OCI-LY7 (cell line): ENCODE results near the gene PITPNB. TPM values are rescaled to one million over a fixed set of nuclear protein-coding genes. Genes with fewer than 3 reads are reported as not detected.
A peak's percentile ranks its signal among the peaks of the same experiment; 100 is the strongest.

Experiments
- BruUV-seq: library from RNA; stranded (reverse); fragments of 400-500 nt; replicated peaks from 2 replicates; lab custom pipeline; 2021; lab: Mats Ljungman, UMichigan
- CTCF ChIA-PET: fragments of 300-600 bp; sonication (Branson Sonifier 250); formaldehyde crosslinking; loops from one replicate; lab custom pipeline; 2022; ENCODE audit warnings: antibody characterized with exemption; ENCODE audit not compliant: unreplicated experiment; lab: Charles Lee
- POLR2A ChIA-PET: fragments of 300-600 bp; sonication (Branson Sonifier 250); formaldehyde crosslinking; loops from one replicate; lab custom pipeline; 2022; ENCODE audit warnings: antibody characterized with exemption; lab: Charles Lee
- DNase-seq: peaks from one replicate; pipeline ENCODE4 v3.0.0-alpha.2; 2015; ENCODE audit warnings: low spot score
- H2AFZ ChIP-seq: fragments of 200-600 bp; sonication (generic), shearing (Covaris generic); 2 replicates; pipeline ENCODE4 v1.6.1; 2014; ENCODE audit warnings: mild to moderate bottlenecking, antibody characterized with exemption, low read length, moderate library complexity
- H3K27ac ChIP-seq: fragments of 200-600 bp; sonication (generic); 2 replicates; pipeline ENCODE4 v1.5.1; 2014; ENCODE audit warnings: mixed run types, low read depth, mild to moderate bottlenecking, moderate library complexity, low read length, inconsistent platforms; ENCODE audit not compliant: poor library complexity, severe bottlenecking
- H3K36me3 ChIP-seq: fragments of 200-600 bp; sonication (generic); 2 replicates; pipeline ENCODE4 v1.6.1; 2014; ENCODE audit warnings: mild to moderate bottlenecking, antibody characterized with exemption, low read length, moderate library complexity, mixed read lengths; ENCODE audit not compliant: insufficient read depth
- H3K4me1 ChIP-seq: fragments of 200-600 bp; sonication (generic); 2 replicates; pipeline ENCODE4 v1.5.1; 2014; ENCODE audit warnings: mild to moderate bottlenecking, low read length; ENCODE audit not compliant: insufficient read depth, poor library complexity, severe bottlenecking
- H3K4me2 ChIP-seq: fragments of 200-600 bp; sonication (generic); 2 replicates; pipeline ENCODE4 v1.6.1; 2014; ENCODE audit warnings: mild to moderate bottlenecking, low read length
- H3K4me3 ChIP-seq: fragments of 200-600 bp; sonication (generic); 2 replicates; pipeline ENCODE4 v1.5.1; 2014; ENCODE audit warnings: mild to moderate bottlenecking, low read depth, low read length; ENCODE audit not compliant: poor library complexity, severe bottlenecking
- H3K79me2 ChIP-seq: fragments of 200-600 bp; sonication (generic); 2 replicates; pipeline ENCODE4 v1.6.1; 2016; ENCODE audit warnings: low read depth, mild to moderate bottlenecking, low read length, moderate library complexity, mixed read lengths; ENCODE audit not compliant: insufficient read depth
- H3K9me2 ChIP-seq: fragments of 200-600 bp; sonication (generic); 2 replicates; pipeline ENCODE4 v1.6.1; 2016; ENCODE audit warnings: mild to moderate bottlenecking, low read length, mixed read lengths; ENCODE audit not compliant: insufficient read depth
- H3K9me3 ChIP-seq: fragments of 200-600 bp; sonication (generic); 2 replicates; pipeline ENCODE4 v1.6.1; 2014; ENCODE audit warnings: mild to moderate bottlenecking, mixed run types, low read length, mixed read lengths
- H4K20me1 ChIP-seq: fragments of 200-600 bp; sonication (generic); 2 replicates; pipeline ENCODE4 v1.6.1; 2014; ENCODE audit warnings: mild to moderate bottlenecking, antibody characterized with exemption, low read length, moderate library complexity, mixed read lengths; ENCODE audit not compliant: insufficient read depth
- EZH2phosphoT487 ChIP-seq: fragments of 200-600 bp; sonication (generic); IDR thresholded peaks from 2 replicates; pipeline ENCODE4 v1.6.1; 2018; ENCODE audit warnings: low read depth, borderline replicate concordance, mild to moderate bottlenecking, mixed run types, antibody characterized with exemption, low read length, moderate library complexity, mixed read lengths
- intact Hi-C: fragments of 100-400 bp; cut with micrococcal nuclease; formaldehyde crosslinking; loops from one replicate; pipeline ENCODE4 v1.10.0; 2022; ENCODE audit not compliant: unreplicated experiment
- total RNA-seq, 2 experiments: library from RNA; depleted of rRNA in 1 of 2; stranded (reverse); fragments of >200 nt in 1 of 2; shearing (Covaris generic) in 1 of 2; gene quantifications; 2 replicates each; pipeline ENCODE4 v1.2.3, GENCODE V29; 2014 to 2022
- TF ChIP-seq, protein P1 (sequence below): fragments of 200-600 bp; sonication (generic); conservative IDR thresholded peaks from 2 replicates; pipeline ENCODE4 v1.5.1; 2014; ENCODE audit warnings: mild to moderate bottlenecking, antibody characterized with exemption, low read length, moderate library complexity, mixed read lengths

PITPNB gene
- total RNA-seq, 2 experiments from 2014 or later = 21.8 to 97.4 TPM

DNA sequence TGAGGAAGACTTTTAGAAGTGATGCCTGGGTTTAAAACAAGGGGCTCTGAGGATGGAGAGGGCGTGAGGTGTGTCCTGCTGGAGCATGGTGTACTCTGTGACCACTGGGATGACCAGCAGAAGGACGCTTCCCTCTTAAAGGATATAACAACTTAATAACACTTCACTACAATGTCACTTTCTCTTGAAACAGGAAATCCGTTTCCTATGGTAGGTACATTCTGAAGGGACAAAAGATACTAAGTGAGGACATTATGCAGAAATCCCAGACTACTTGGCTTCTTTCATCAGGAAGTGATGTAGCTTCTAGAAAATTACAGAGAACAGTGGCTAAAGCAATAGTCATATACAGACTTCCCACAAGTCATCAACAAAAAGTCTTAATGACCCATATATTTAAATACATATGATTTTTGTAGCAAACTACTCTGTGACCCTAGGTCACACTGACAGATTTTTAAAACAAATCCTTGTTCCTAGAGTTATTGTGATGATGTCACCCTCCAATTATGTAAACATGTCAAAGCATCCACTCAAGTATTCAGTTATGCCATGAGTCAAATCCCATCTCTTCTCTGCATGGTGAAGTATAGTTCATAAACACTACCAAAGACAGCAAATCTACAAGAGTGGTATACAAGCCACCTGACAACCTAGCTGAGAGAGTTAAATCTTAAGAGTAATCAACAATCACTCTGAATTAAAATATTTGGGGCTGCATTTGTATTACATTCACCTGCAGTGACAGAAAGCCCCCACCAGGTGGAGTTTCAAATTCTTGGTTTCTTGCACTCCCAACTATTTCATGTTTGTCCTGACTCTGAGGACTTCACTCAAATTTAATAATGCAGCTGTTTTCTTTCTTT, 32.8 kb downstream of the PITPNB start:
- peaks cover 8% of the 10 kb centered on the region; the same call in 1 of the 2 replicates for H3K79me2 ChIP-seq
- H4K20me1 ChIP-seq = 0 out of 2 replicates have a peak, but pooled peaks cover 8% of the 10 kb centered on the region
- peaks cover 87% of the 10 kb centered on the region for H3K36me3 ChIP-seq
- CTCF ChIA-PET = interaction anchor here (1.9 kb wide), 1 partner anchor 117 kb away, joined by 8 read pairs; no protein-coding TSS in a partner anchor
- no peak overlapping the region for H3K27ac ChIP-seq
- BruUV-seq = no TSS peak
- no peak overlapping the region for H2AFZ ChIP-seq
- H3K4me2 ChIP-seq = no peak overlapping the region
- H3K4me1 ChIP-seq = no peaks in the 10 kb centered on the region
- intact Hi-C loops = loop anchor here (1.0 kb wide), 1 partner anchor 123 kb away; no protein-coding TSS in a partner anchor
- no peak overlapping the region for H3K4me3 ChIP-seq
- POLR2A ChIA-PET = no interaction called here
- no peaks in the 10 kb centered on the region for H3K9me3 ChIP-seq
- TF ChIP-seq, protein P1, sequence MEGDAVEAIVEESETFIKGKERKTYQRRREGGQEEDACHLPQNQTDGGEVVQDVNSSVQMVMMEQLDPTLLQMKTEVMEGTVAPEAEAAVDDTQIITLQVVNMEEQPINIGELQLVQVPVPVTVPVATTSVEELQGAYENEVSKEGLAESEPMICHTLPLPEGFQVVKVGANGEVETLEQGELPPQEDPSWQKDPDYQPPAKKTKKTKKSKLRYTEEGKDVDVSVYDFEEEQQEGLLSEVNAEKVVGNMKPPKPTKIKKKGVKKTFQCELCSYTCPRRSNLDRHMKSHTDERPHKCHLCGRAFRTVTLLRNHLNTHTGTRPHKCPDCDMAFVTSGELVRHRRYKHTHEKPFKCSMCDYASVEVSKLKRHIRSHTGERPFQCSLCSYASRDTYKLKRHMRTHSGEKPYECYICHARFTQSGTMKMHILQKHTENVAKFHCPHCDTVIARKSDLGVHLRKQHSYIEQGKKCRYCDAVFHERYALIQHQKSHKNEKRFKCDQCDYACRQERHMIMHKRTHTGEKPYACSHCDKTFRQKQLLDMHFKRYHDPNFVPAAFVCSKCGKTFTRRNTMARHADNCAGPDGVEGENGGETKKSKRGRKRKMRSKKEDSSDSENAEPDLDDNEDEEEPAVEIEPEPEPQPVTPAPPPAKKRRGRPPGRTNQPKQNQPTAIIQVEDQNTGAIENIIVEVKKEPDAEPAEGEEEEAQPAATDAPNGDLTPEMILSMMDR = peak; percentile 98
- no peak for TF ChIP-seq EZH2phosphoT487
- peak; percentile 62 for DNase-seq
- no peaks in the 10 kb centered on the region for H3K9me2 ChIP-seq

DNA sequence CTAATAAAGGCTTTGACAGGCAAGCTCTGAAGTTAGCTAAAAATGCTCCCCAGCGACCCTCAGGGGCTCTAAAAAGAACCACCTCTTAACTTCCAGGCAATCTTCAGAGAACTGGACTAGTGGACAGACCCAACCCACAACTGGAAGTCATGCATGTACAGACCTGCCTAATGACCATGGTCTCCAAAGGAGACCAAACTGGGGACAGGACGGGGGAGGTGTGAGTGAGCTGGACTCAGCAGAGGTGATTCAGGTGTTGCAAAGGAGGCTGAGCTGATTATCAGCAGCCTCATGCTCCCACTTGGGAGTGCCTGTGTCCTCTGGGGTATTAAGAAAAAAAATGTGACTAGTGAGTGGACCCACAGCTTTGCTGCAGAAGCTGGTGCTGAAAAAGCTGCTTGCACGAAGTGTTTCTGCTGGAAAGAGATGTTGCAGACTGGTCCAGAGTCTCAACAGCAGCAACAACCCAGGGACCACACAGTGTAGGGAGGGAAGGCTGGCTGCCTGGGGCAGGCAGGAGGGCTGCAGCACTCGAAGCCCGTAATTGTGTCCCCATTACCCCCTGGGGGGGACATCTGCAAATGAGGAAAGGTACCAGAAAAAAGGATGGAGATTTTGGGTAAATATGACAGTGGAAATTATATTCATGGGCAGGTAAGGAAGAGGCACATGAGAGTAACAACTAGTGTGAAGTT, 35.3 kb downstream of the PITPNB start:
- BruUV-seq = no TSS peak
- no peak overlapping the region for H3K4me3 ChIP-seq
- DNase-seq = no peak
- 0 out of 2 replicates have a peak, but pooled peaks cover 15% of the 10 kb centered on the region for H4K20me1 ChIP-seq
- H3K9me3 ChIP-seq = no peaks in the 10 kb centered on the region
- no peaks in the 10 kb centered on the region for H3K4me1 ChIP-seq
- no peaks in the 10 kb centered on the region for H3K9me2 ChIP-seq
- ChIA-PET POLR2A (no interaction called here), CTCF (interaction anchor here (1.0 kb wide), 1 partner anchor 36 kb away, joined by 3 read pairs; no protein-coding TSS in a partner anchor)
- TF ChIP-seq, protein P1 = no peak
- TF ChIP-seq EZH2phosphoT487 = no peak
- intact Hi-C loops = no loop called here
- H3K36me3 ChIP-seq = peaks cover 68% of the 10 kb centered on the region
- H3K4me2 ChIP-seq = no peak overlapping the region
- peaks cover 13% of the 10 kb centered on the region; the same call in 1 of the 2 replicates for H3K79me2 ChIP-seq
- H3K27ac ChIP-seq = no peak overlapping the region
- no peak overlapping the region for H2AFZ ChIP-seq
